ENCODE results near the gene BGN. TPM values are rescaled to one million over a fixed set of nuclear protein-coding genes. Genes with fewer than 3 reads are reported as not detected.

Gene BGN
- total RNA-seq, 1 donor from 2014 or later, result 35.3 TPM

DNA sequence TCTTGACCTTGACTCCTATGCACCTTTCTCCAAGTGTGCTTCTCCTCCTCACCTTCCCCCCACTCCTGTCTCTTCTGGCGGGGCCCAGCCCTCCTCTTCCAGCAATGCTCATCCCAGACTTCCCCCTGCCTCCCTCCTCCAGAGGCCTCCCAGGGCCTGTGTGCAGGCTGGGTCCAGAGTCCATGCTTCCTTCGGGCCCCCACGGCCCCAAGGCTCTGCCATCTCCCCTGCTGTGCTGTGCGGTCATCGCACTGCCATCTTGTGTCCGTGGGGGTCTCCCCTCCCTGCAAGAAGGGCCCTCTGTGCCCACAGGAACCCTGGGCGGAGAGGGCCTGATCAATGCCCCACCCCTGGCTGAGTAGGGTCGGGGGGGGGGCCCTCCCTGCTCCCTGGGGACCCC lies 49.9 kb downstream of the BGN start:
- ATAC-seq (ENCODE audit: poor library complexity) (no peak), DNase-seq (no peak)
- intact Hi-C loops (cut with DNase I), result no loop called here

DNA sequence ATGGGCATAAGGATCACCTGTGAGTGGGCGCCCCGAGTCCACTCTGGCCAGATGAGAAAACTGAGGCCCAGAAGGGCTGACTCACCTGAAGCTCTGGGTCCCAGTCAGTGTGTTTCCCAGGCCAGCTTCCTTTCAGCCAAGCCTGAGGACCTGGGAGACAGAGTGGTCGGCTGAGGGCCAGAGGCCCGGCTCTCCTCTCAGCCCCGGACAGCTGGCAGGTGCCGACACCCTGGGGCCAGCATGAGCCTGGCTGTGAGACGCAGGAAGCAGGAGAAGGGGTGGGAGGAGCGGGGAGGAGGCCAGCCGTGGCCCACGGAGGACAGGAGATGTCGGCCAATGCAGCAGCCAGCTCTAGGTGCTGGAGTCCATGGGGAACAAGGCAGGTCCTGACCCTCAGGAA lies 51.6 kb downstream of the BGN start:
- ATAC-seq (ENCODE audit: poor library complexity) (no peak), DNase-seq (no peak)
- intact Hi-C loops (cut with DNase I), result no loop called here

DNA sequence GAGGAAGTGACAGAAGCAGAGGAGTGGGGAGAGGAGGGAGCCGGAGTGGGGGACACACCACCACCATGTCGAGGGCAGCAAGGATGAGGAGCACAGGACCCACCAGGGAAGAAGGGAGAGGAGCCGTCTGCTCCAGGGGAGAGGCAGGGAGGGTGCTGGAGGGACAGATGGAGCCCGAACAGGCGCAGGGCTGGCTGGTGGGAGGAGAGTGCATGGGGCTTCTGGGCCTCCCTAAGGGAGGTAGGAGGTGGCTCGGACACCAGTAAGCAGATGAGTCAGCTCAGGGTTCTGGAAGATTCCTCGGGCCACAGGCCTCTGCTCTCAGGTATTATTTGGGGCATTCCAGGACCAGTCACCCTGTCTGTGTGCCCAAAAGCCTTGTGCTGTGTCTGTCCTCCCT lies 52.4 kb downstream of the BGN start:
- intact Hi-C loops (cut with DNase I), result no loop called here
- DNase-seq (no peak), ATAC-seq (ENCODE audit: poor library complexity) (no peak)

DNA sequence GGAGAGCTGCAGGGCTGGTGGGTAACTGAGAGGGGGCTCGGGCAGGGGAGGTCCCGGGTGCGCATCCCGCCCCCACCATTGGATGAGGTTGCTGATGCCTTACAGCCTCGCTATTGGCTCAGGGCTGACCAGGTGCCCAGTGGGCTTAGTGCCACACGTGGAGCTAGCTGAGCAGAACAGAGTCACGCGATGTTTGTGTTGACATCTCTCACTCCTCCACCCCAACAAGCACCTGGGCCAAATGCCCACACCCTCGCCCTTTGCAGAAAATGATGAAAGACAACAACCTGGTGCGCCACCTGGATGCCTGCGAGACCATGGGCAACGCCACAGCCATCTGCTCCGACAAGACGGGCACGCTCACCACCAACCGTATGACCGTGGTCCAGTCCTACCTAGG lies 54.5 kb downstream of the BGN start:
- DNase-seq (no peak), ATAC-seq (ENCODE audit: poor library complexity) (no peak)
- intact Hi-C loops (cut with DNase I), result no loop called here

DNA sequence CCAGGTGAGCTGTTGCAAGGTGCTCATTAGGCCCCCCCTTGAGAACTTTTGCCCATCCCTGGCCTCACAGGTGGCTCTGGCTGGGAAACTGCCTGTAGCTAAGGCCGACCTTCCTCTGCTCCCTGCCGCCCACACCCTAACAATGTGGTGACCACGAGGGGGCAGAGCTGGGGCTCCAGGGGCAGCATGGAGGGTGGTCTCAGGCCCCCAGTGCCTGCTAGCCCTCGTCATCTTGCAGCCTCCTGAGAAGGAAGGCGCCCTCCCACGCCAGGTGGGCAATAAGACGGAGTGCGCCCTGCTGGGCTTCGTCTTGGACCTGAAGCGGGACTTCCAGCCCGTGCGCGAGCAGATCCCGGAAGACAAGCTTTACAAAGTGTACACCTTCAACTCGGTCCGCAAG lies 55.0 kb downstream of the BGN start:
- ATAC-seq (ENCODE audit: poor library complexity) (no peak), DNase-seq (no peak)
- intact Hi-C loops (cut with DNase I), result no loop called here

DNA sequence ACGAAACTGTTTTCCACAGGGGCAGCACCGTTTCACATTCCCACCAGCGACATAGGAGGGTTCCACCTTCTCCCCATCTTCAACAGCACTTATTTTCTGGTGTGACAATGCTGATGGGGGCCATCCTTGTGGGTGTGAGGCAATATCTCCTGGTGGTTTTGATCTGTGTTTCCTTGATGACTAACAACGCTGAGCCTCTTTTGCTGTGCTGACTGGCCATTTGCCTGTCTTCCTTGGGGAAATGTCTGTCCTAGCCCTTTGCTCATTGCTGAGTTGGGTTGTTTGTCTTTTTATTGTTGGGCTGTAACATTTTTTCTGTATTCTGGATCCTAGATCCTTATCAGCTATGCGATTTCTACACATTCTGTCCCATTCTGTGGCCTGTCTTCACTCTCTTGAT lies 56.4 kb downstream of the BGN start:
- intact Hi-C loops (cut with DNase I), result no loop called here
- DNase-seq (no peak), ATAC-seq (ENCODE audit: poor library complexity) (no peak)

DNA sequence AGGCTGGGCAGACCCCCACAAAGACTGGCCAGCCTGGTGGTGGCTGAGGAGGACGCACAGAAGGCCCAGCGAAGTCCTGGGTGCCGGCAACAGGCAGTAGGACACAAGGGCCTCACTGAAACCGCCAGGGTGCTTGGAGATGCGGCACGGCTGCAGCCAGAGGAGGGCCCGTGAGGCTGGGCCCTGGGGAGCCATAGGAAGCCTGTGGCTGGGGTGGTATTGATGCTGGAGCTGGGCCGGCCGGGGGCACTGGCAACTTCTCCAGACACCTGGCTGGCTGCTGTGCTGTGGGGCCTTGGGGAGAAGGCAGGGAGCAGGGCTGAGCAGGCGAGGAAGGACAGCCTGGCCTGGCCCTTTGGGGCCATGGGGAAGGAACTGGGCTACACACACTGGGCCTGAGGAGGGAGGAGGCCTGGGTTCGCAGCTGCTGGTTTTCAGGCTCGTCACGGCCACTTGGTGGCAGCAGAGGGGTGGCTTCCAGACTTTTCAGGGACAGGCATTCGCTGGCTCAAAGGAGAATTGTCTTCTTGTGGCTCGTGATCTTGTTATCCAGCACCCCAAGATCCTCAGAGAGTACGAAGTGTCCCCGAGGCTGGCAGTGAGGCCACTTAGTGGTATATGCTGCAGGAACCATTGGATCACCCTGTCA lies 59.9 kb downstream of the BGN start:
- peak; percentile 80 for DNase-seq

DNA sequence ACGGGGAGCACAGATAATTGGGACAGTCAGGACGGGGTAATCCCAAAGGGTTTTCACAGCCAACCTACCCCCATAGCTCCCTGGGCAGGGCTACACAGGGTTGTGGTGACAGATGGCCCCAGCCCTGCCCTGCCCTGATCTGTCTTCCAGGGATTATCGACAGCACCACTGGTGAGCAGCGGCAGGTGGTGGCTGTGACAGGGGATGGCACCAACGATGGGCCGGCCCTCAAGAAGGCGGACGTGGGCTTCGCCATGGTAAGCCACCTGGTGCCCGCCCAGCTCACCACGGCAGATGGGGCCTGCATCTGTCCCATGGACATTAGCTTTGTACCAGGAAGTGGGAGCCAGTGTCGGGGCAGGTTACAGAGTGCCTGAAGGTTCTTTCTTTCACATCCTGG lies 62.0 kb downstream of the BGN start:
- DNase-seq, result no peak
- intact Hi-C loops (cut with DNase I), result no loop called here
- no peak for ATAC-seq (ENCODE audit: poor library complexity)

More for the DNA sequence above, 59.9 kb downstream of the BGN start:
- ATAC-seq (ENCODE audit: poor library complexity), result peak; percentile 82
- intact Hi-C loops (cut with DNase I), result loop anchor here (2.0 kb wide), 2 partner anchors 28 to 112 kb away; no protein-coding TSS in a partner anchor

DNA sequence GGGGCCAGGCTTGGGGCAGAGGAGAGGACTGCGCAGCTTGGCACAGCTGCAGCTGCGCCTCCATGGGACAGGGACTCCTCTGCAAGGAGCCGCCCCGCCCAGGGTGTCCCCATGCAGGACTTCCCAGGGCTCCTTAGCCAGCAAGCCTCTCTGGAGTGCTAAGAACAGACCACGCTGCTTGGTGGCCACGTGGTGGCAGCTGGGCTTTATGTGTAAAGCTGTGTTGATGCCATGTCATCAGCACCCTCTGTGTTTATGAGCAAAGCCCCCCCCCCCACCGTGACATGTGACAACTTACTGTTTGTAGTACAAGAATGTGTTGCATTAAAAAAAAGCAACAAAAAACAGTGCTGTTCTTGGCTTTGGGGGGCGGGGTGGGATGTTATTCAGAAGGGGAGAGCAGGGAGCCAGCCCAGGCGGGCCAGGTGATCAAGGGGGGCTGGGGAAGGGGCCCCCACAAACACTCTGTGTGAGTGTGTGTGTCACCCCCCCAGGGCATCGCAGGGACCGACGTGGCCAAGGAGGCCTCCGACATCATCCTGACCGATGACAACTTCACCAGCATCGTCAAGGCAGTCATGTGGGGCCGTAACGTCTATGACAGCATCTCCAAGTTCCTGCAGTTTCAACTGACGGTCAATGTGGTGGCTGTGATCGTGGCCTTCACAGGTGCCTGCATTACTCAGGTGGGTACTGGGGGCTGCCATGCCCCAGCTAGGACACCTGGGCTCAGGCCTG lies 63.0 kb downstream of the BGN start:
- DNase-seq (peak; percentile 44), ATAC-seq (ENCODE audit: poor library complexity) (peak; percentile 22)
- intact Hi-C loops (cut with DNase I), result no loop called here

Other genes with a start within 250 kb of the BGN start
- not detected for gene PNMA6F, start 173.2 kb upstream of the BGN start, total RNA-seq
- gene ZNF275, start 160.8 kb upstream of the BGN start, total RNA-seq, result 5.1 TPM
- not detected for gene PNMA6E, start 93.6 kb upstream of the BGN start, total RNA-seq
- 0.65 TPM for gene ZFP92, start 83.5 kb upstream of the BGN start, total RNA-seq
- 0.19 TPM for gene TREX2, start 48.9 kb upstream of the BGN start, total RNA-seq
- gene HAUS7, start 24.4 kb upstream of the BGN start, total RNA-seq, result 18.6 TPM
- not detected for gene ATP2B3, start 22.7 kb downstream of the BGN start, total RNA-seq
- gene CCNQ, start 104.2 kb downstream of the BGN start, total RNA-seq, result 40.7 TPM
- not detected for gene DUSP9, start 152.2 kb downstream of the BGN start, total RNA-seq
- gene PNCK, start 178.8 kb downstream of the BGN start, total RNA-seq, result 8.1 TPM
- 192 TPM for gene SLC6A8, start 192.9 kb downstream of the BGN start, total RNA-seq
- 86.4 TPM for gene BCAP31, start 229.4 kb downstream of the BGN start, total RNA-seq
- 14.7 TPM for gene ABCD1, start 229.9 kb downstream of the BGN start, total RNA-seq